ENCODE measurements around the gene FAM120A. TPM values are rescaled to one million over a fixed set of nuclear protein-coding genes. Genes with fewer than 3 reads are reported as not detected.
A peak's percentile ranks its signal among the peaks of the same experiment; 100 is the strongest.

FAM120A gene
- total RNA-seq, 6 experiments from 2014 or later: 61.9 to 92.1 (median 76.0) TPM

GRCh38 chr9:93464395-93464794 lies 12.9 kb downstream of the FAM120A start:
- Histone ChIP-seq H3K4me1 (peaks cover 3 to 48% (median 22%) of the 10 kb centered on the region in 4 donors), H3K4me3 (no peak overlapping the region), H3K9me3 (no peaks in the 10 kb centered on the region), H3K36me3 (no peaks in the 10 kb centered on the region), H3K27me3 (no peaks in the 10 kb centered on the region), H3K27ac (no peak overlapping the region)
- 68% methylated on average over 3 of the region's 3 CpGs for WGBS (ENCODE audit: insufficient coverage, low coverage, low lambda C conversion rate, missing lambda C conversion rate)
- no peak for DNase-seq
- TF ChIP-seq POLR2A (IDR thresholded peaks at IDR 0.05) (no peak), CTCF (IDR thresholded peaks at IDR 0.05) (no peak)
- peak in 1 of 4 donors; percentile 10 for ATAC-seq
- intact Hi-C loops (cut with DNase I): no loop called here

- peaks cover 3 to 48% (median 22%) of the 10 kb centered on the region in 4 donors for H3K4me1 ChIP-seq
- WGBS (ENCODE audit: insufficient coverage, low coverage, low lambda C conversion rate, missing lambda C conversion rate): 80% methylated on average over 2 of the region's 2 CpGs
- H3K27ac ChIP-seq: no peak overlapping the region
These were observed 13.4 kb downstream of the FAM120A start for GRCh38 chr9:93464876-93465275.

GRCh38 chr9:93465855-93466254 lies 14.4 kb downstream of the FAM120A start:
- TF ChIP-seq POLR2A (IDR thresholded peaks at IDR 0.05): no peak
- TF ChIP-seq CTCF (IDR thresholded peaks at IDR 0.05): no peak

More at GRCh38 chr9:93464876-93465275, 13.4 kb downstream of the FAM120A start:
- no peak for ATAC-seq
- intact Hi-C loops (cut with DNase I): no loop called here
- Histone ChIP-seq H3K9me3 (no peaks in the 10 kb centered on the region), H3K4me3 (no peak overlapping the region), H3K36me3 (no peaks in the 10 kb centered on the region), H3K27me3 (no peaks in the 10 kb centered on the region)
- DNase-seq: no peak
- TF ChIP-seq CTCF (IDR thresholded peaks at IDR 0.05) (no peak), POLR2A (IDR thresholded peaks at IDR 0.05) (no peak)

GRCh38 chr9:93466416-93467061 lies 15.1 kb downstream of the FAM120A start:
- intact Hi-C loops (cut with DNase I): no loop called here
- Histone ChIP-seq H3K27me3 (no peaks in the 10 kb centered on the region), H3K27ac (peak overlapping the region in 2 of 3 donors; percentile 38 to 45), H3K9me3 (no peaks in the 10 kb centered on the region), H3K4me3 (no peak overlapping the region), H3K36me3 (no peaks in the 10 kb centered on the region), H3K4me1 (peaks cover 3 to 57% (median 22%) of the 10 kb centered on the region in 4 donors)
- DNase-seq (no peak), ATAC-seq (peak in 2 of 4 donors; percentile 19 to 20)
- 38% methylated on average over 6 of the region's 7 CpGs for WGBS (ENCODE audit: insufficient coverage, low coverage, low lambda C conversion rate, missing lambda C conversion rate)
- TF ChIP-seq CTCF (IDR thresholded peaks at IDR 0.05) (no peak), POLR2A (IDR thresholded peaks at IDR 0.05) (no peak)

More at GRCh38 chr9:93465855-93466254, 14.4 kb downstream of the FAM120A start:
- no peaks in the 10 kb centered on the region for H3K9me3 ChIP-seq
- H3K36me3 ChIP-seq: no peaks in the 10 kb centered on the region
- 76% methylated on average over 6 of the region's 6 CpGs for WGBS (ENCODE audit: insufficient coverage, low coverage, low lambda C conversion rate, missing lambda C conversion rate)
- intact Hi-C loops (cut with DNase I): no loop called here
- ATAC-seq (peak in 2 of 4 donors; percentile 8 to 17), DNase-seq (no peak)
- peaks cover 3 to 56% (median 22%) of the 10 kb centered on the region in 4 donors for H3K4me1 ChIP-seq
- H3K27me3 ChIP-seq: no peaks in the 10 kb centered on the region
- peak overlapping the region in 1 of 3 donors; percentile 38 for H3K27ac ChIP-seq
- no peak overlapping the region for H3K4me3 ChIP-seq
